T1000 (cell line): ENCODE data around the gene IMPG2.
"Not testable (repeated sequence)": the region's sequence is repeated elsewhere in the genome, so short reads cannot be mapped to it uniquely, and the experiment has no call there.

Experiments used
- DNase-seq: peaks from one replicate; lab custom pipeline; 2025; ENCODE audit warnings: mixed read lengths; lab: John Stamatoyannopoulos, UW

Gene IMPG2

GRCh38 chr3:101320475-101320874, at the start of gene IMPG2:
Gene IMPG2, minus strand, starts transcription at chr3:101320575. Its CDS starts 203 bp downstream, at chr3:101320372.
- no peak for DNase-seq

DNA sequence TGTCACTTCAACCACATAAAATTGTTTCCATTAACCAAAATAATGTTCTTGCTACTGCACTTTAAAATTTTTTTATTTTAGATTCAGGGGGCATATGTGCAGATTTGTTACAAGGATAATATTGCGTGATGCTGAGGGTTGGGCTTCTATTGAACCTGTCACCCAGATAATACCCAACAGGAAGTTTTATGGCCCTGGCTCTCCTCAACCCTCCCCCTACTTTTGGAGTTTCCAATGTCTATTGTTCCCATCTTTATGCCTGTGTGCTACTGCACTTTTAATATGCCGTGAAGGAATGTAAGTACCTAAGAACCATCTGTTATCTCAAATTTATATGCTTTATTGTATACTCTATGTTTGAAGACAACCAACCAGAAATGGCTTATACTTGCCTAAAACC, 42.0 kb upstream of the IMPG2 start:
- DNase-seq: no peak

GRCh38 chr3:101351829-101352228, 31.5 kb upstream of the IMPG2 start:
- DNase-seq: no peak

GRCh38 chr3:101340591-101340990, 20.2 kb upstream of the IMPG2 start:
- no peak for DNase-seq

GRCh38 chr3:101333883-101334282, 13.5 kb upstream of the IMPG2 start:
- DNase-seq: no peak

- no peak for DNase-seq
Measured at GRCh38 chr3:101329016-101329673, 8.8 kb upstream of the IMPG2 start.

DNA sequence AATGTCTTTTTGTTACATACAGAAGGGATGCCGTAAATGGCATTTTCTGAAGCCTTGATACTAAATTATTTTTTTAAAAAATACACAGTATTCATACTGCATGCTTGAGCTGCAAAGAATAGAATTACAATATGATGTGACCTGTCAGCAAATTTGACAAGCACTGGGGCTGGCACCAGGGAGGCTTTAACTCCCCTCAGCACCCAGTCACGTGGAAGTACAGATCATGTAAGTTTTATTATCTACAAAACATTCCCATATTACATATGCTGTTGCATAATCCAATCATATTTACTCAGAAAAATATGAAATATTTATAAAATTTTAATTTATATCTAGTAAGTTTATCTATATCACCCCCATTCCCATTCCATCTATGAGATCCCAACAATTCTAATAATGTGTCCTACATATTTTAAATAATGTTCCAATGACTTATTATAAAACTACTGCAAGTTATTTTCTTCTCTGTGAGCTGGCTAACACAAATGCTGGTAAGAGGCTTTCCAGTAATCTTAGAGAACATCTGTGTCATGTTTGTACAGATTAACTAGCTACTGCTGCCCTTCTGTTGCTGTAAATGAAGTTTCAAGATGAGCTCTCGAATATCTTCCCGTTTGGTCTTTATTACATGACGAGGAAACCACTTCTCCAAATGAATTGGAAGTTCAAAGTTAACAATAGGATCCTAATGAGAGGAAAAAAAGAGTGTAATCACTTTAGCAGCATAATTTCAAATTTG, 5.2 kb upstream of the IMPG2 start:
- DNase-seq: no peak

DNA sequence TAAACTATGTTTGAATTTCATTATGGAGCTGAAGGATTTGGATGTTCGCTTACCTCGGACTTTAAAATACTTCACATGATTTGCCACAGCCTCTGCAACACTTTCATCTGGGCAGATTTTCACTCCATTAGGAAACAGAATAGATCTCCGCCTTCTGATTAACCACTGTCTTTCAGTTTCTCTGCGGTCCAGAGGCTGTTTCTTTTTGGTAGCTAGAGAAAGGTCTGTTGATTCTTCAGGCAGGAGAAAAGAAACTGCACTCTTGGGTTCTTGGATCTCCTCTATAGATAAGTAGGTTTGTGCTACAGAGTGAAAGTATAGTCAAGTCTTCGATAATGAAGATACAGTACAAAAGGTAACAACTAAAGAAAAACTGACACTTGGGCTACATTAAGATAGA, 844 bp downstream of the IMPG2 start:
- DNase-seq: no peak

GRCh38 chr3:101312545-101312944, 7.8 kb downstream of the IMPG2 start:
- no peak for DNase-seq

DNA sequence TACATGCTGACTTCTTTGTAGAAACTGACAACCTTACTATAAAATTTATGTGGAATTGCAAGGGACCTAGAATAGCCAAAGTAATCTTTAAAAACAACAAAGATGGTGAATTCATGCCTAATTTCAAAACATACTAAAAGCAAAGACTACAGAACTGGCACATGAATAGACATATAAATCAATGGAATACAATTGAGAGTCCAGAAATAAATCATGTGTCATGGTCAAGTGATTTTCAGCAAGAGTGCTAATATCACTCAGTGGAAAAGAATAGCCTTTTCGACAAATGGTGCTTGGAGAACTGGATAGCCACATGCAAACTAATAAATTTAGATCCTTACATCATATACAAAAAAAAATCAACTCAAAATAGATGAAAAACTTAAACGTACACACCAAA, 8.7 kb downstream of the IMPG2 start:
- no peak for DNase-seq

DNA sequence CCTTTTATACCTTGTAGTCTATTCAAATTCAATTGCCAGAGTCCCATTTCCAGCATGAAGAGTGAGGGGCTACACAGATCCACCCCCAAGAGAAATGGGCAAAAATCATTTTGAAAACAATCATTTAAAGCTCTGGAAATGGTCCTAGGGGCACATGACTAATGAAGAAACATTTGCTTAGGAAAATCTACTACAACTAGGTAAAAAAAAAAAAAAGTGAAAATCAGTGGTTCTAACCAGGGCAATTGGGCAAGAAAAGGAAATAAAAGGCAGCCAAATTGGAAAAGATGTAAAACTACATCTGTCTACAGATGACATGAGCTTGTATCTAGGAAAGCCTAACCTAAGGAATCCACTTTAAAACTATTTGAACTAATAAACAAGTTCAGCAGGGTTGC, 9.4 kb downstream of the IMPG2 start:
- DNase-seq: no peak

DNA sequence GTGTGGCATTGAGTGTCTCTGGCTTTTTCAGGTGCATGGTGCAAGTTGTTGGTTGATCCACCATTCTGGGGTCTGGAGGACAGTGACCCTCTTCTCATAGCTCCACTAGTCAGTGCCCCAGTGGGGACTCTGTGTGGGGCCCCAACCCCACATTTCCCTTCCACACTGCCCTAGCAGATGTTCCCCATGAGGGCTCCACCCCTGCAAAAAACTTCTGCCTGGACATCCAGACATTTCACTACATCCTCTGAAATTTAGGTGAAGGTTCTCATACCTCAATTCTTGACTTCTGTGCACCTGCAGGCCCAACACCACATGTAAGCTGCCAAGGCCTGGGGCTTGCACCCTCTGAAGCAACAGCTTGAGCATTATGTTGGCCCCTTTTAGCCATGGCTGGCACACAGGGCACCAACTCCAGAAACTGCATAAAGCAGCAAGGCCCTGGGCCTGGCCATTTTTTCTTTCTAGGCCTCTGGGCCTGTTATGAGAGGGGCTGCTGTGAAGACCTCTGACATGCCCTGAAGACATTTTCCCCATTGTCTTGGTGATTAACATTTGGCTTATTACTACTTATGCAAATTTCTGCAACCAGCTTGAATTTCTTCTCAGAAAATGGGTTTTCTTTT, 12.1 kb downstream of the IMPG2 start:
- DNase-seq: not testable (repeated sequence)

DNA sequence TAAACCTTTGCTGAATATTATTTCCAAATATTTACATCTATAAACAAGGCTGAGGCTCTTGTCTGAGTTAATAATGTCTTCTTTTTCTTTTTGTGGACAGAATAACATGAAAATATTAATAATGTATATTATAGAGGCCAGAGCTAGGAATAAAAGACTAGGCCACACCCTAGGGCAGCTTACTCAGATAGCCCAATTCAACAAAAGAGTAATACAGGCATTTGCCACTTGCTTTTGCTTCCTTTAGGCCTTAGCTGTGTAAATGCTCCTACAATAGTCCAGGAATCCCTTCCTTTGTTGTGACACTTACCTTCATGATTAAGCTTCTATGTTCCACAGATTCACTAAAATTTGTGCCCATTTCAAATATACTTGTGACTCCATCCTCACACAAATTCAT, 16.5 kb downstream of the IMPG2 start:
- no peak for DNase-seq

GRCh38 chr3:101303089-101303731, 17.2 kb downstream of the IMPG2 start:
- DNase-seq: no peak

- no peak for DNase-seq
Measured at GRCh38 chr3:101300073-101300472, 20.3 kb downstream of the IMPG2 start.

DNA sequence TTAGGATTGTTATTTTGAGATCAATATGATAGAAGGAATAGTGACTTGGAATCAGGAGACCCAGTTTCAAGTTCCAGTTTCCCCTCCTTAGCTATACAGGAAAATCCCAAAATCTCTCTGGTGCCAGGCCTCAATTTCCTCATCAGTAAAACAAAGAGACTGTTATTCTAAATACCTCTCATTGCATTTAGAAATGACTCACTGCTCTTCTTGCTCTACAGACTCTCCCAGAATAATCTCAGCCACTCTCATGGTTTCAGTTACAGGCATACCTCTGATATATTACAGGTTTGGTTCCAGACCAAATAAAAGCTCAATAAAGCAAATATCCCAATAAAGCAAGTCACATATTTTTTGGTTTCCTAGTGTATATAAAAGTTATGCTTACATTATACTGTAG, 28.3 kb downstream of the IMPG2 start:
- no peak for DNase-seq

DNA sequence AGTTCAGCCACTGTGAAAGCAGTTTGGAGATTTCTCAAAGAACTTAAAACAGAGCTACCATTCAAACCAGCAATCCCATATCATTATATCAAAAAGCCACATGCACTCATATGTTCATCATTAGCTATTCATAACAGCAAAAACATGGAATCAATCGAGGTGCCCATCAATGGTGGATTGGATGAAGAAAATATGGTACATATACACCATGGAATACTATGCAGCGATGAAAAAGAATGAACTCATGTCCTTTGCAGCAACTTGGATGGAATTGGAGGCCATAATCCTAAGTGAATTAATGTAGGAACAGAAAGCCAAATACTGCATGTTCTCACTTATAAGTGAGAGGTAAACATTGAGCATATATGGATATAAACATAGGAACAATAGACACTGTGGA, 32.1 kb downstream of the IMPG2 start:
- DNase-seq: no peak

DNA sequence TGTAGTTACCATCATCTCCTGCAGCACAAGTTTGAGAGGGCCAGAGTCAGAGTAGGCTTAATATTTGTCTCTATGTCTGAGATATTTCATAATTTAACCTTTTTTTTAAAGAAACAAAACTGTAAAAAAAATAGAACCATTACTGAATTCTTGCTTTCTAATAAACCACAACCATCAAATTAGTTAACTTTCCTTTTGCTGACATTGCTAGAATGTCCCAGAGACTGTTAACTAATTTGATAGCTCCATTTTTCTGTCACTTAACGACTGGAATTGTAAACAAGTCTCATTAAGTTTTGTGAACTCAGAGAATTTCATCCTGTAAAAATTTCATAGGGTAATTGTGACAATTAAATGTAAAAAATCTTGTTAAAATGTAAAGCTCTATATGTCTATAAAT, 35.6 kb downstream of the IMPG2 start:
- DNase-seq: no peak

GRCh38 chr3:101281521-101282030, 38.8 kb downstream of the IMPG2 start:
- DNase-seq: no peak

- DNase-seq: no peak
Measured at GRCh38 chr3:101279765-101280385, 40.5 kb downstream of the IMPG2 start.

- no peak for DNase-seq
Measured at GRCh38 chr3:101279162-101279561, 41.2 kb downstream of the IMPG2 start.

DNA sequence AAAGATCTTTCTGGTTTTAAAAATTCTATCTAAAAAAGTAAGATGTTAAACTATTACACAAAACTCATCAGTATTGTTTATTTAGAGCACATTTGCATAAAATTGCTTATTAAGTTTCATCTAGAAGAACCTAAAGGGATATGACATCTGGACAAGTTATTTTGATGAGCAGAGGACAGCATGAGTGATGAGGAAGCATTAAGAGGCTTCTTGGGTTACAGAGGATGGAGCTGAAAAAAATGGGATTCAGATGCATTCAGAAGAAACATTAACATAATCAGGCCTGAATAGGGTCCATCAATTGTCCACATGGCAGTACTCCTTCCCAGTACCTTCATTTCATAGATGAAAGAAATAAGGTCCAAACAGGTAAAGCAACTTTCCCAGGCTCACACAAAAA, 41.6 kb downstream of the IMPG2 start:
- no peak for DNase-seq
